ENCODE data around the gene PRPF6.

The PRPF6 gene

GRCh38 chr20:64079273-64080012 lies 98.5 kb downstream of the PRPF6 start, which contains the start of gene RGS19:
TSS of gene RGS19 (minus strand) at chr20:64079518. CDS start at chr20:64076886, 2,632 bp downstream.
- peak; percentile 72 for DNase-seq

- DNase-seq, result no peak
Measured at GRCh38 chr20:64080013-64080812, 99.3 kb downstream of the PRPF6 start, which contains the start of gene OPRL1. TSS of gene OPRL1 (plus strand) at chr20:64080082. CDS start at chr20:64092721, 12,639 bp downstream.

GRCh38 chr20:64080813-64081623 lies 100.1 kb downstream of the PRPF6 start:
- no peak for DNase-seq

GRCh38 chr20:64081624-64081964 lies 100.7 kb downstream of the PRPF6 start:
- no peak for DNase-seq

- DNase-seq, result no peak
Measured at GRCh38 chr20:64082126-64082731, 101.3 kb downstream of the PRPF6 start.
